ENCODE results near the gene CD8B2.

GRCh38 chr2:106560773-106561172 lies 73.6 kb downstream of the CD8B2 start:
- TF ChIP-seq CTCF (IDR thresholded peaks at IDR 0.05) (no peak), EZH2 (IDR thresholded peaks at IDR 0.05) (no peak)

All from neural progenitor cell (in vitro differentiated cells).